Measurements from ENCODE around the gene CCDC186.
"Not testable (repeated sequence)": the region's sequence is repeated elsewhere in the genome, so short reads cannot be mapped to it uniquely, and the experiment has no call there.

Gene CCDC186

DNA sequence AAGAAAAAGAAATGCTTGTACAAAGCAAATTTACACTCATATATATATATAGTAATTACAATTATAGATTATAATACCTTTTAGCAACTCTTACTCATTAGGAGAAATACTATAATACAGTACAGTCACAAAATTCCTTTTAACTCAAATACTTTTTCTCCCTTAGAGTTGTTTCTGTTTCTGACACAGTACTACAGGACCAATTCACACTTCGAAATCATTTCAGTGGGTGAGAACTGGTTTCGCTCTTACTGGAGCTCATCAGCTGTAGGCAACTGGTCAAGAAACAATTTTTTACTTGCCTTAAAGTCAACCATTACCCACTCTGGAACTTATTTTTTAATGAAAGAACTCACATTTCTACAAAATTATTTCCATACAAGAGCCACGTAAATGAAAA lies 6.0 kb downstream of the CCDC186 start:
- TF ChIP-seq ZFX (IDR thresholded peaks at IDR 0.05; ENCODE audit: borderline replicate concordance): no peak
- TF ChIP-seq, protein P1, sequence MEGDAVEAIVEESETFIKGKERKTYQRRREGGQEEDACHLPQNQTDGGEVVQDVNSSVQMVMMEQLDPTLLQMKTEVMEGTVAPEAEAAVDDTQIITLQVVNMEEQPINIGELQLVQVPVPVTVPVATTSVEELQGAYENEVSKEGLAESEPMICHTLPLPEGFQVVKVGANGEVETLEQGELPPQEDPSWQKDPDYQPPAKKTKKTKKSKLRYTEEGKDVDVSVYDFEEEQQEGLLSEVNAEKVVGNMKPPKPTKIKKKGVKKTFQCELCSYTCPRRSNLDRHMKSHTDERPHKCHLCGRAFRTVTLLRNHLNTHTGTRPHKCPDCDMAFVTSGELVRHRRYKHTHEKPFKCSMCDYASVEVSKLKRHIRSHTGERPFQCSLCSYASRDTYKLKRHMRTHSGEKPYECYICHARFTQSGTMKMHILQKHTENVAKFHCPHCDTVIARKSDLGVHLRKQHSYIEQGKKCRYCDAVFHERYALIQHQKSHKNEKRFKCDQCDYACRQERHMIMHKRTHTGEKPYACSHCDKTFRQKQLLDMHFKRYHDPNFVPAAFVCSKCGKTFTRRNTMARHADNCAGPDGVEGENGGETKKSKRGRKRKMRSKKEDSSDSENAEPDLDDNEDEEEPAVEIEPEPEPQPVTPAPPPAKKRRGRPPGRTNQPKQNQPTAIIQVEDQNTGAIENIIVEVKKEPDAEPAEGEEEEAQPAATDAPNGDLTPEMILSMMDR (IDR thresholded peaks at IDR 0.05): no peak
- no peak overlapping the region for H3K27ac ChIP-seq

DNA sequence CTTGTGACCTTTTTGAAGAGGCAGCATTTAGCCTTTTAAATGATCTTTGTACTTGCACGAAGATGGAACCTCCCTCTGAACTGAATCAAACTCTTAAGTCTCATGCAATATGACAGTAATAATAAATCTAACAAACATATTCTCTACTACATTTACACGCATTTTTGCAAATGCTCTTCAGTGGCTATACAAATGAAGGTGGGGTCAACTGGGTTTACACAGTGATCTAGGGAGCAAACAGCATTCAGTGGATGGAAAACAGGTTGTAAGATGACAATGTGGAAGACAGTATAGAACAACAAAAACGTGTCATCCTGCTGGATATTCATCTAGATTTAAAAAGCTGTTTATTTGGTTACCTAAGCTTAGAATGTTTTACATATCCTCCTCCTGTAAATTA lies 7.5 kb downstream of the CCDC186 start:
- TF ChIP-seq, protein P1 (IDR thresholded peaks at IDR 0.05): no peak
- no peak for TF ChIP-seq ZFX (IDR thresholded peaks at IDR 0.05; ENCODE audit: borderline replicate concordance)
- H3K27ac ChIP-seq: peak overlapping the region; percentile 85

DNA sequence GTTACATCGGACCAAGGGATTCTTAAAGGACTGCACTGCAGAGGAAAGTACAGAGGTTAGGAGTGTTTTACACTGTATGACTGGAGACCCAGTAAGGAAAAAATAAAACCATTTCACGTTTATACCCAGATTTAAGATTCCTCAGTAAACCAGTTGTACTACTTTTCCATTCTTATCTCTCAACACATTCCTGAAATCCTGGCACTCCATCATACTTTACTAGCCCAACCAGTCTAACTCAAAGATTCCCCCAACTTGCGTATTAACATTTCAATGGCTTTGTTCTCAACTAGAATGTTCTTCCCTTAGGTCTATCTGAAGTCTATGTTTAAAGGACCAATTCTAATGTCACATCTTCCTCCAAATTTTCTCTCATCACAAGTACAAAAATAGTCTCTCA lies 8.0 kb downstream of the CCDC186 start:
- peak overlapping the region; percentile 85 for H3K27ac ChIP-seq
- no peak for TF ChIP-seq ZFX (IDR thresholded peaks at IDR 0.05; ENCODE audit: borderline replicate concordance)

DNA sequence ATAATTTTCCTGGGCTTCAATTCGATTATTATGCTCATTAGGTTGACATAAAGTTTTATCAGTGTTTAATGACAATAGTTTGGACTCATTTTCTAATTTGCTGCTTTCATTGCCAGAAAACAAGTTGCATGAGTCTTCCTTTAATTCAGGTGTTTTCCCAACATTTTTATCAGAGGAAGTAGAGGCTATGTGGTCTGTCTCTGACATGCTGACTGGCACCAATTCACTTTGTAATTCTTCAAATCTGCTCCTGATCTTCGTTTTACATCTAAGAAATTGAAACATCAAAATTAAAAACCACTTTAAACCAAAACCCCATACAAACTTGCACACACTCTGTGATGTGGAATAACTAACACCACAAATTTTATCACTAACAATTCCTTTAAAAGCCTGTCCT lies 10.9 kb downstream of the CCDC186 start:
- TF ChIP-seq, protein P1 (IDR thresholded peaks at IDR 0.05): no peak
- H3K27ac ChIP-seq: peak overlapping the region; percentile 85

DNA sequence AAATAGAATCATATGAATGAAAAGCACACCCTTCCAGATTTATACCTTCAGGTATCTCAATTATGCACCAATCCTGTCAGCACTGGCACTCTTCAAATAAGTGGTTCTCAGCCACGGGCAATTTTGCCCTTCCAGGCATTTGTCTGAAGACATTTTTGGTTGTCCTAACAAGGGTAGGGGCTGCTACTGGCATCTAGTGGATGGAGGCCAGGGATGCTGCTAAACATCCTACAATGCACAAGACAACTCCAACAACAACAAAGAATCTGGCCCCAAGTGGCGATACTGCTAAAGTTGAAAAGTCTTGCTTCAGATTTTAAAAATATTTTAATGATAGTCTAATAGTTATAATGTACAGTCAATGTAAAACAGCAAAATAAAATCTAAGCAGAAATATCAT lies 16.1 kb downstream of the CCDC186 start:
- no peak overlapping the region for H3K27ac ChIP-seq
- no peak for TF ChIP-seq ZFX (IDR thresholded peaks at IDR 0.05; ENCODE audit: borderline replicate concordance)
- TF ChIP-seq, protein P1 (IDR thresholded peaks at IDR 0.05): no peak

DNA sequence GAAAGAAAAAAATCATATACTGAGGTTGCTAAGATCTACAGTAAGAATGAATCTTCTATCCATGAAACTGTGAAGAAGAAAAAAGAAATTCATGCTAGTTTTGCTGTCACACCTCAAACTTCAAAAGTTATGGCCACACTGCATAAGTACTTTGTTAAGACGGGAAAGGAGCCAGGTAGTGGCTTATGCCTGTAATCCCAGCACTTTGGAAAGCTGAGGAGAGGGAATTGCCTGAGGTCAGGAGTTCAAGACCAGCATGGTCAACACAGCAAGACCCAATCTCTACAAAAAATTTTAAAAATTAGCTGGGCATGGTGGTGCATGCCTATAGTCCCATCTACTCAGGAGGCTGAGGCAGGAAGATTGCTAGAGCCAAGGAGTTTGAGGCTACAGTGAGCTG lies 22.1 kb downstream of the CCDC186 start:
- no peak for TF ChIP-seq ZFX (IDR thresholded peaks at IDR 0.05; ENCODE audit: borderline replicate concordance)
- TF ChIP-seq, protein P1 (IDR thresholded peaks at IDR 0.05): no peak
- no peak overlapping the region for H3K27ac ChIP-seq

GRCh38 chr10:114151486-114151885 lies 22.5 kb downstream of the CCDC186 start:
- no peak overlapping the region for H3K27ac ChIP-seq

DNA sequence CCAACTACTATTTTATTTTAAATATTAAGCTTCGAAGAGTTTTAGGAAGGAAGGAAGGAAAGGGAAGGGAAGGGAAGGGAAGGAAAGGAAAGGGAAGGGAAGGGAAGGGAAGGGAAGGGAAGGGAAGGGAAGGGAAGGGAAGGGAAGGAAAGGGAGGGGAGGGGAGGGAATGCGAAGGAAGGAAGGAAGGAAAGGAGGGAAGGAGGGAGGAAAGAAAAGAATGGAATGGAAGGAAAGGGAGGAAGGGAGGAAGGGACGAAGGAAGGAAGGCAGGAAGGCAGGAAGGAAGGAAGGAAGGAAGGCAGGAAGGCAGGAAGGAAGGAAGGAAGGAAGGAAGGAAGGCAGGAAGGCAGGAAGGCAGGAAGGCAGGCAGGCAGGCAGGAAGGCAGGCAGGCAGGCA lies 24.5 kb downstream of the CCDC186 start:
- H3K27ac ChIP-seq: not testable (repeated sequence)

More at GRCh38 chr10:114151486-114151885, 22.5 kb downstream of the CCDC186 start:
- no peak for TF ChIP-seq ZFX (IDR thresholded peaks at IDR 0.05; ENCODE audit: borderline replicate concordance)
- TF ChIP-seq, protein P1 (IDR thresholded peaks at IDR 0.05): no peak
